Muscle of leg (tissue), 9 donors: ENCODE measurements around the gene GLT8D2. TPM values are rescaled to one million over a fixed set of nuclear protein-coding genes. Genes with fewer than 3 reads are reported as not detected.

ENCODE experiments used
- polyA plus RNA-seq, 8 donors: library from polyadenylated mRNA; unstranded; fragments of 120-200 nt; gene quantifications; one replicate each; pipeline versions ENCODE4 v1.2.1 to v1.2.3, GENCODE V29; 2013; ENCODE audit warnings: inconsistent platforms in 1 of 8, low replicate concordance in 1 of 8; ENCODE audit not compliant: insufficient read length in 8 of 8, insufficient read depth in 1 of 8
- total RNA-seq: library from RNA; stranded (reverse); fragments of 120-200 nt; gene quantifications from one replicate; pipeline ENCODE4 v1.2.4, GENCODE V29; 2013

Gene GLT8D2
- total and polyA plus RNA-seq, 9 donors, result 44.5 to 74.9 (median 54.1) TPM

Other genes starting within 250 kb of the GLT8D2 start
- gene NT5DC3, start 209.0 kb downstream of the GLT8D2 start, total RNA-seq, result 8.2 TPM
- gene NT5DC3, start 209.0 kb downstream of the GLT8D2 start, polyA plus RNA-seq, result 1 to 10 TPM; 4.6 to 8.7 (median 6.9) TPM
- gene HSP90B1, start 119.8 kb downstream of the GLT8D2 start, total RNA-seq, result 337 TPM
- 100 to 1,000 TPM; 320 to 584 (median 374) TPM for gene HSP90B1, start 119.8 kb downstream of the GLT8D2 start, polyA plus RNA-seq
- gene TDG, start 84.3 kb downstream of the GLT8D2 start, total RNA-seq, result 25.8 TPM
- 10 to 100 TPM; 24.1 to 36.1 (median 28.9) TPM for gene TDG, start 84.3 kb downstream of the GLT8D2 start, polyA plus RNA-seq
- 35.8 TPM for gene HCFC2, start 14.3 kb upstream of the GLT8D2 start, total RNA-seq
- 10 to 100 TPM; 16.9 to 32.9 (median 25.8) TPM for gene HCFC2, start 14.3 kb upstream of the GLT8D2 start, polyA plus RNA-seq
- gene NFYB, start 88.0 kb upstream of the GLT8D2 start, total RNA-seq, result 28.4 TPM
- gene NFYB, start 88.0 kb upstream of the GLT8D2 start, polyA plus RNA-seq, result 10 to 100 TPM; 33.7 to 54.6 (median 40.6) TPM
- 44.2 TPM for gene TXNRD1, start 165.6 kb upstream of the GLT8D2 start, total RNA-seq
- 10 to 100 TPM; 30.2 to 42.6 (median 39.1) TPM for gene TXNRD1, start 165.6 kb upstream of the GLT8D2 start, polyA plus RNA-seq